H1 (cell line): ENCODE results near the gene TAGLN2. TPM values are rescaled to one million over a fixed set of nuclear protein-coding genes. Genes with fewer than 3 reads are reported as not detected.
A peak's percentile ranks its signal among the peaks of the same experiment; 100 is the strongest.

Experiments used
- E2F6 ChIP-seq: IDR thresholded peaks from 2 replicates; pipeline ENCODE4 v1.6.1; 2012; ENCODE audit warnings: inconsistent platforms
- EGR1 ChIP-seq: IDR thresholded peaks from 2 replicates; pipeline ENCODE4 v1.6.1; 2011; ENCODE audit warnings: low read depth, low read length, borderline replicate concordance
- RAD21 ChIP-seq, 2 experiments: IDR thresholded peaks in 1 of 2; conservative IDR thresholded peaks in 1 of 2; 2 replicates each; pipeline ENCODE4 v1.6.1; 2011; ENCODE audit warnings: low read depth in 2 of 2, low read length in 2 of 2, improper control_type of control experiment in 1 of 2, inconsistent platforms in 1 of 2, mild to moderate bottlenecking in 1 of 2, moderate library complexity in 1 of 2
- SIN3A ChIP-seq, 2 experiments: IDR thresholded peaks in 1 of 2; conservative IDR thresholded peaks in 1 of 2; 2 replicates each; pipeline ENCODE4 v1.6.1; 2011 to 2012; ENCODE audit warnings: low read length in 2 of 2, improper control_type of control experiment in 1 of 2, low read depth in 1 of 2, mild to moderate bottlenecking in 1 of 2
- polyA plus RNA-seq, 7 experiments: library from polyadenylated mRNA; depleted of rRNA in 3 of 7; stranded (reverse) in 5 of 7; unstranded in 2 of 7; fragments of >200 nt in 5 of 7; fragments of 200-250 nt in 2 of 7; gene quantifications; 1 replicate in 5 of 7; 2 replicates in 1 of 7; 4 replicates in 1 of 7; pipeline versions ENCODE4 v1.2.1 to v1.2.3, GENCODE V29; 2011 to 2013; ENCODE audit warnings: missing spikeins in 2 of 7, mixed read lengths in 2 of 7
- total RNA-seq: library from RNA; stranded (reverse); fragmentation: NEBNext Ultra II Directional; extraction: Animal tissue kit (Norgen Biotek cat#: 25700); gene quantifications from 2 replicates; pipeline ENCODE4 v1.2.1, GENCODE V29; 2021

Gene TAGLN2
- total and polyA plus RNA-seq, 2 of the 8 experiments (the other 6 are each of a cell fraction or from before 2014, with no cell fraction given), result 93.0 to 114 TPM

GRCh38 chr1:159891275-159892157 is 33.8 kb downstream of the TAGLN2 start (continued):
- peak; percentile 100 for TF ChIP-seq RAD21 (IDR thresholded peaks at IDR 0.05 in 1 of 2, conservative IDR thresholded peaks at IDR 0.05 in 1 of 2; ENCODE audit: low read depth in 2 of 2, low read length in 2 of 2)
- TF ChIP-seq EGR1, result peak; percentile 90
- TF ChIP-seq E2F6, result no peak
- TF ChIP-seq SIN3A (conservative IDR thresholded peaks at IDR 0.05 in 1 of 2, IDR thresholded peaks at IDR 0.05 in 1 of 2; ENCODE audit: low read depth in 1 of 2, low read length in 2 of 2), result 0 out of 4 replicates have a peak, but pooled peaks of 1 of the 2 experiments have one; percentile 35
